Heart right ventricle (tissue), 16 donors: ENCODE data around the gene TATDN2. TPM values are rescaled to one million over a fixed set of nuclear protein-coding genes. Genes with fewer than 3 reads are reported as not detected.
A peak's percentile ranks its signal among the peaks of the same experiment; 100 is the strongest.

Source experiments
- ATAC-seq, 8 donors: fragments of 200-7000 bp; cut with Tn5 transposase; one replicate each; pipeline ENCODE4 v1.9.1; 2020; ENCODE audit warnings: mild to moderate bottlenecking in 8 of 8, moderate library complexity in 8 of 8, moderate number of reproducible peaks in 1 of 8
- DNase-seq, 2 donors: peaks; one replicate each; pipeline ENCODE4 v3.0.0-alpha.2; 2020
- H3K27ac ChIP-seq, 10 donors: fragments of 200-600 bp; sonication (generic) in 2 of 10; one replicate each; pipeline versions ENCODE4 v1.5.0 to v1.8.0; 2020 to 2022; ENCODE audit warnings: mild to moderate bottlenecking in 3 of 10
- H3K27me3 ChIP-seq, 7 donors: fragments of 200-600 bp; one replicate each; pipeline ENCODE4 v1.8.0; 2021 to 2022; ENCODE audit warnings: mild to moderate bottlenecking in 2 of 7
- H3K36me3 ChIP-seq, 9 donors: fragments of 200-600 bp; sonication (generic) in 1 of 9; one replicate each; pipeline versions ENCODE4 v1.5.0 to v1.8.0; 2020 to 2022; ENCODE audit warnings: mild to moderate bottlenecking in 2 of 9
- H3K4me1 ChIP-seq, 9 donors: fragments of 200-600 bp; sonication (generic) in 1 of 9; one replicate each; pipeline versions ENCODE4 v1.5.0 to v1.8.0; 2020 to 2022; ENCODE audit warnings: mild to moderate bottlenecking in 4 of 9
- H3K4me3 ChIP-seq, 10 donors: fragments of 200-600 bp; sonication (generic) in 2 of 10; one replicate each; pipeline versions ENCODE4 v1.5.0 to v1.8.0; 2020 to 2022; ENCODE audit warnings: mild to moderate bottlenecking in 7 of 10, moderate library complexity in 2 of 10
- H3K9me3 ChIP-seq, 11 donors: fragments of 200-600 bp in 10 of 11; sonication (generic) in 2 of 11; one replicate each; pipeline versions ENCODE4 v1.5.0 to v1.8.0; 2013 to 2022; ENCODE audit warnings: mild to moderate bottlenecking in 2 of 11, control low read depth in 1 of 11, moderate library complexity in 1 of 11
- WGBS, 2 donors: extraction: QIAGEN DNeasy Blood & Tissue Kit; methylation state at CpG; one replicate each; pipeline ENCODE4 v1.1.7; 2013; ENCODE audit warnings: inconsistent platforms in 1 of 2; 5-methylcytosine and 5-hydroxymethylcytosine counted together
- intact Hi-C, 10 donors: fragments of 100-400 bp; cut with DNase I; formaldehyde crosslinking; loops; one replicate each; pipeline versions ENCODE4 v1.11.1 to v1.14.2; 2022
- polyA plus RNA-seq, 2 donors: library from polyadenylated mRNA; stranded (reverse); fragments of 200-250 nt; gene quantifications; one replicate each; pipeline ENCODE4 v1.2.3, GENCODE V29; 2013
- total RNA-seq, 10 donors: library from RNA; stranded (reverse); fragmentation: NEBNext Ultra II Directional in 3 of 10; extraction: Animal tissue kit (Norgen Biotek cat#: 25700) in 3 of 10; gene quantifications; one replicate each; pipeline versions ENCODE4 v1.2.1 to v1.2.4, GENCODE V29; 2021 to 2023
- TF ChIP-seq, protein P1 (sequence below), 9 donors: fragments of 200-600 bp; sonication (generic) in 2 of 9; IDR thresholded peaks; one replicate each; pipeline versions ENCODE4 v1.5.0 to v1.8.0; 2021 to 2022; ENCODE audit warnings: antibody characterized with exemption in 9 of 9, mild to moderate bottlenecking in 5 of 9, moderate library complexity in 1 of 9
- donor health status: Arrhythmogenic right ventricular cardiomyopathy.
- donor health status: ischemic (EF 13 %, LVEDD 7.1; RV severe dilation, severe dysfunction).
- donor health status: healthy with polysubstance abuse.
- donor health status: DM: no; HTN: yes; CAD: no.
- donor health status: DM: no; HTN: no; CAD: no.
- donor health status: ischemic (EF 25% LVEDD 6.9; RV normal size, moderate dysfunction).
- donor health status: ischemic (EF 25% LVEDD 5.7; RV mildly dilated, moderate dysfunction).
- donor health status: healthy.
- donor health status: DM: yes; HTN: yes; CAD: no.
- donor health status: Ischemic cardiomyopathy.
- donor health status: ischemic (EF 35%, LVEDD 5.7; RV mildly dilated, moderate dysfunction).
- donor health status: nonischemic (EF 11% LVEDD 7.7; RV severe dilation, severe dysfunction).
- donor health status: DM: yes; HTN: yes; CAD: no.
- donor health status: PGD.
- donor health status: ischemic (EF 29% LVEDD 5.4; RV normal size, mild dysfunction).
- donor health status: nonischemic (EF 23%, LVEDD 6.1; RV moderate dilation, normal function).

TATDN2 gene
- total and polyA plus RNA-seq, 12 donors = 9.6 to 19.6 (median 17.5) TPM

DNA sequence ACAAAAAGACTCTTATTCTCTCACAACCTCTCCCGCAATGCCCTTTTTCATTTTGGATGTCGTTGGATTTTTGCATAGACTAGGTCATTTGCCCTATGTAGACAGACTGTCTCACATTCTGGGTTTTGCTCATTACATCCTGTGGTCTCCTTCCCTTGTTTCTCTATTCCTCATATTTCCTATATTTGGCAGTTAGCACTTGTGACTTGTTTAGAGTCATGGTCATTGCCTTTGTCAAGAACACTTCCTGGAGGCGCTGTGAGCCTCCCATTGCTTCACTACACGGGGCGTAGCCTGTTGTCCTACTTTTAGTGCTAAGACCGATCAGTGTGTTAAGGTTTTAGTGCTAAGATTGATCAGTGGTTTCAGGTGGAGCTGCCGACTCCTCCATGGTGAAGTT is 16.1 kb upstream of the TATDN2 start:
- WGBS, 2 donors = 84 to 89% methylated on average over 7 of the region's 7 CpGs
- peak overlapping the region in 2 of 10 donors; percentile 22 to 71 for H3K27ac ChIP-seq
- ATAC-seq = peak in 6 of 8 donors; percentile 31 to 75 (median 41)

DNA sequence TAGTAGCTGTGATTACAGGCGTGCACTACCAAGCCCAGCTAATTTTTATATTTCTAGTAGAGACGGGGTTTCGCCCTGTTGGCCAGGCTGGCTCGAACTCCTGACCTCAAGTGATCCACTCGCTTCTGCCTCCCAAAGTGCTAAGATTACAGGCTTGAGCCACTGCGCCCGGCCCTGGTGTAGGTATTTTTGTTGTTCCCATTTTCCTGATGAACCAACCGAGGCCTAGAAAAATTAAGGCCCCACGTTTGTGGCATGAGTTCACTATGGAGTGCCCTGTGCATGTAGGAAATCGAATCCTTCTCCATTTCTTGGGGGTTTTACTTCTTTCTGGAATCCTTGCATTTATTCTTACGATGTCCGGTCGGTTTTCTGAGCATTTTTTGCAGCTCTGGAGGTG is 14.3 kb upstream of the TATDN2 start:
- H3K9me3 ChIP-seq = peaks cover 0 to 4% (median 0%) of the 10 kb centered on the region in 11 donors
- ATAC-seq = no peak
- intact Hi-C loops = no loop called here
- peaks cover 0 to 2% (median 0%) of the 10 kb centered on the region in 9 donors for H3K4me1 ChIP-seq
- TF ChIP-seq, protein P1, sequence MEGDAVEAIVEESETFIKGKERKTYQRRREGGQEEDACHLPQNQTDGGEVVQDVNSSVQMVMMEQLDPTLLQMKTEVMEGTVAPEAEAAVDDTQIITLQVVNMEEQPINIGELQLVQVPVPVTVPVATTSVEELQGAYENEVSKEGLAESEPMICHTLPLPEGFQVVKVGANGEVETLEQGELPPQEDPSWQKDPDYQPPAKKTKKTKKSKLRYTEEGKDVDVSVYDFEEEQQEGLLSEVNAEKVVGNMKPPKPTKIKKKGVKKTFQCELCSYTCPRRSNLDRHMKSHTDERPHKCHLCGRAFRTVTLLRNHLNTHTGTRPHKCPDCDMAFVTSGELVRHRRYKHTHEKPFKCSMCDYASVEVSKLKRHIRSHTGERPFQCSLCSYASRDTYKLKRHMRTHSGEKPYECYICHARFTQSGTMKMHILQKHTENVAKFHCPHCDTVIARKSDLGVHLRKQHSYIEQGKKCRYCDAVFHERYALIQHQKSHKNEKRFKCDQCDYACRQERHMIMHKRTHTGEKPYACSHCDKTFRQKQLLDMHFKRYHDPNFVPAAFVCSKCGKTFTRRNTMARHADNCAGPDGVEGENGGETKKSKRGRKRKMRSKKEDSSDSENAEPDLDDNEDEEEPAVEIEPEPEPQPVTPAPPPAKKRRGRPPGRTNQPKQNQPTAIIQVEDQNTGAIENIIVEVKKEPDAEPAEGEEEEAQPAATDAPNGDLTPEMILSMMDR (IDR thresholded peaks at IDR 0.05) = no peak
- DNase-seq = no peak
- 94 to 95% methylated on average over 13 of the region's 13 CpGs for WGBS, 2 donors
- no peaks in the 10 kb centered on the region for H3K27me3 ChIP-seq
- no peak overlapping the region for H3K27ac ChIP-seq
- no peak overlapping the region for H3K4me3 ChIP-seq
- H3K36me3 ChIP-seq = peaks cover 0 to 65% (median 0%) of the 10 kb centered on the region in 9 donors

More for the DNA sequence above, 16.1 kb upstream of the TATDN2 start:
- H3K4me1 ChIP-seq = peaks cover 0 to 15% (median 0%) of the 10 kb centered on the region in 9 donors
- intact Hi-C loops = no loop called here
- DNase-seq = no peak
- H3K36me3 ChIP-seq = peaks cover 0 to 64% (median 0%) of the 10 kb centered on the region in 9 donors
- no peaks in the 10 kb centered on the region for H3K27me3 ChIP-seq
- TF ChIP-seq, protein P1 (IDR thresholded peaks at IDR 0.05) = no peak
- peaks cover 0 to 4% (median 0%) of the 10 kb centered on the region in 11 donors for H3K9me3 ChIP-seq
- H3K4me3 ChIP-seq = no peak overlapping the region

DNA sequence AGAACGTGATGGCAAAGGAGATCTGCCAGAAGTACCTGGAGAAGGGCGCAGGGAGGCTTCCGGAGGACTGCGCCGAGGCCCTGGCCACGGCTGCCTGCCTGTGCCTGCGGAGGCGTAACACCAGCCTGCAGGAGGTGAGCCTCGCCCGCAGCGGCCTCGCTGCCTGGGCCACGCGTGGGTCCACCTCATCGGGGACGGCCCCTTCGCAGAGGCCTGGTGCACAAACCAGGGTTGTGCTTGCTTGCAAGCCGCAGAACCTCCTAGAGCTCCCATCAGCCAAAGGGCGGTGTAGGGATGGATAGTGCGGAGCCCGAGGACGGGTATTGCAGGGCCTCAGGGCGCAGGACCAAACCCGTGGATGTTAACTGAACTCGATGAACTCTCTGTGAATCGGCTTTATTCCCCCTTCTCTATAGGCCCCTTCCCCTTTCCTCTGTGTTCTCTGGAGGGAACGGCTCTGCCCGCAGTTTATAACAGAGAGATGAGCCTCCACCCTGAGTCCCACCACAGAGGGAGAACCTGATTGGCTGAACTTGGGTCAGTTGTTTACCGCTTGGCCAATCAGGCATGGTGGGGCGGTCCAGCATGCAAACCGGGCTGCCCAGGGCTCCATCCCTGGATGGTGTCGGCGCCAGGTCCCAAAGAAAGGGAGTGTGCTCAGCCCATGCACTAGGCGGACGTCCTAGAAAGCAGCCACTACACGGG is 13.6 kb upstream of the TATDN2 start:
- intact Hi-C loops = no loop called here

DNA sequence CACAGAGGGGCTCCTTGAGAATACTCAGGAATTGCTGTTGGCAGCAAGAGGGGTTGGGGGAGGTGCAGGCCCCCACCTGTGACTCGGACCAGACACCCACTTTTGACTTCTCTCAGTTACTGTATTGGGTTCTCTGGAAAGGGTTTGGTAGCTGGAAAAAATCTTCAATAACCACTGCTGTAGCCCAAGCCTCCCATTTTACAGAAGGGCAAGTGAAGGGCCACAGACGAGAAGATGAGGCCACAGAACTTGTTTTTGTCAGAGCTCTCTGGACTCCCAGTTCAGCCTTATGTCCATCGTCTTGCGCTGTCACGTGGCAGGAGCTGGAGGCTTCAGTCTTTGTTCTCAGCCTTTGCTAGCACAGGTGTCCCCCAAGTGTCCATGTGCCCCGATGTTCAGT is 12.7 kb upstream of the TATDN2 start:
- peaks cover 0 to 4% (median 0%) of the 10 kb centered on the region in 11 donors for H3K9me3 ChIP-seq
- DNase-seq (no peak), ATAC-seq (no peak)
- WGBS, 2 donors = 86 to 94% methylated on average over 6 of the region's 6 CpGs
- H3K27ac ChIP-seq = no peak overlapping the region
- H3K36me3 ChIP-seq = peaks cover 0 to 72% (median 0%) of the 10 kb centered on the region in 9 donors
- H3K4me1 ChIP-seq = no peaks in the 10 kb centered on the region
- no peak overlapping the region for H3K4me3 ChIP-seq
- intact Hi-C loops = no loop called here
- TF ChIP-seq, protein P1 (IDR thresholded peaks at IDR 0.05) = no peak
- no peaks in the 10 kb centered on the region for H3K27me3 ChIP-seq

More for the DNA sequence above, 13.6 kb upstream of the TATDN2 start:
- peaks cover 0 to 4% (median 0%) of the 10 kb centered on the region in 11 donors for H3K9me3 ChIP-seq
- no peak overlapping the region for H3K27ac ChIP-seq
- 92 to 93% methylated on average over 36 of the region's 36 CpGs for WGBS, 2 donors
- no peaks in the 10 kb centered on the region for H3K27me3 ChIP-seq
- no peaks in the 10 kb centered on the region for H3K4me1 ChIP-seq
- no peak for DNase-seq
- peaks cover 0 to 72% (median 0%) of the 10 kb centered on the region in 9 donors for H3K36me3 ChIP-seq
- peak in 1 of 8 donors; percentile 61 for ATAC-seq
- TF ChIP-seq, protein P1 (IDR thresholded peaks at IDR 0.05) = no peak
- no peak overlapping the region for H3K4me3 ChIP-seq
